ENCODE measurements around the gene USP2.

Gene USP2

DNA sequence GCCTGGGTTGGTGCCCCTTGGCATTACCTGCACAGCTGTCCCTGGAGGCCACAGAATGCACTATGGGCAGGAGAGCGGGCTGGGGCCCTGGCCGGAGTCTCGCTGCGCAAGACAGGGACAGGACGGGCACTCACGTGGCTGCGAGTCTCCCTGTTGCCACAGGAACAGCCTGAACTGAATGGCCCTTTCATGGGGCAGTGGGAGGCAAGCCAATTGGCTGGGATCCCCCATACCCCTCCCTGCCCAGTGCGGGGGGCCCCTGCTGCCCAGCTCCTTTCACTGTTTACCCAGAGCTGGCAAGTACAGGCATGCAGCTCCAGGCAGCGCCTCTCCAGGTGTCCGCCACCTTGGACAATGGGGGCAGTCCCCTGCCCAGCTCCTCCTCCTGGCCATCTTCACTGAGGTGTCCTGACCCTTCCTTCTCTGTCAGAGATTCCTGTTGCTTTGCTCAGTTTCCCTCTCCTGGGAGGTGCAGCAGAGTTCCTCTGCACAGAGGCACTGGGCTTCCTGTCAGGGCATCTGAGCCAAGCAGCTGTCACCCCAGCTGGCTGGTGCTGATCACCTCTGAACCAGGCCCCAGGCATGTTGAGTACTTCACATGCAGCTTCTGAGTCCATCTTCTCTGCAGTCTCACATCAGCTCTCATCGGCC is 5.2 kb downstream of the USP2 start:
- no peak for DNase-seq (ENCODE audit: low spot score)

DNA sequence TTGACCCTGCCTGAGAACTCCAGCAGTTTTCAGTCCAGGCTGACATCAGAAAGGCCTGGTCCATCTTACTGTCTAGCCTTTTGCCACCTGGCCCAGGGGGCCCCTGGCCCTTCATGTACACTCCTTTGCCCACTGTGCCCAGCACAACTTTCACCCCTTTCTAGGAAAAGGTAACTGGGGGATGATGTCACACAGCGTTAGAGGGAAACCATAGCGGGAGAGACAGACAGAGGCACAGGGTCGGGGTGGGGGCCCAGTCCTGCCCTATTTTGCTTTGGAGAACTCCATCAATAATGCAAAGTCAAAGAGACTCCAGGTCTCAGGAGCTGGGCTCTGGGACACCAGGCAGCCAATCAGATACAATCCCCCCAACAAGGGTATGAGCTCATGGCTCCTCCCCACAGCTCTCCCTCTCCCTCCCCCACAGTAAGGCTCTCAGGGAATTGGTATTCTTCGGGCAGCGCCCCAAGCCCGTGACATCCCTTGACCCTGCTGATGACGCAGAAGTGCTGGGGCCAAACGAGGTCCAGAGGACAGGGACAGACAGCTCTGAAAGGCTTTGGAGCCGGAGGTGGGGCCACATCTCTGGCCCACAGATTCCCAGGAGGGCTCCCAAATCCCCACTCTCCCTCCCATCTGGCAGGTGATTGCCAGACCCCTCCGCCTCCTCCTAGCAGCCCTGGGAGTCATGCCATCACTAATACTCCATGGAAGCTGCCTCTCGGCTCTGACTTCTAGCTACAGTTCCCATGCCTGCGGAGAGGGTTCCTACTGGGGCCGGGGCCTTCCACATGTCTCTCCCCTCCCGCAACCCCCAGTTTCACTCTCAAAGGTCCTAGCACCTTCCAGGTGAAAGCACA is 5.9 kb downstream of the USP2 start:
- DNase-seq (ENCODE audit: low spot score): no peak

DNA sequence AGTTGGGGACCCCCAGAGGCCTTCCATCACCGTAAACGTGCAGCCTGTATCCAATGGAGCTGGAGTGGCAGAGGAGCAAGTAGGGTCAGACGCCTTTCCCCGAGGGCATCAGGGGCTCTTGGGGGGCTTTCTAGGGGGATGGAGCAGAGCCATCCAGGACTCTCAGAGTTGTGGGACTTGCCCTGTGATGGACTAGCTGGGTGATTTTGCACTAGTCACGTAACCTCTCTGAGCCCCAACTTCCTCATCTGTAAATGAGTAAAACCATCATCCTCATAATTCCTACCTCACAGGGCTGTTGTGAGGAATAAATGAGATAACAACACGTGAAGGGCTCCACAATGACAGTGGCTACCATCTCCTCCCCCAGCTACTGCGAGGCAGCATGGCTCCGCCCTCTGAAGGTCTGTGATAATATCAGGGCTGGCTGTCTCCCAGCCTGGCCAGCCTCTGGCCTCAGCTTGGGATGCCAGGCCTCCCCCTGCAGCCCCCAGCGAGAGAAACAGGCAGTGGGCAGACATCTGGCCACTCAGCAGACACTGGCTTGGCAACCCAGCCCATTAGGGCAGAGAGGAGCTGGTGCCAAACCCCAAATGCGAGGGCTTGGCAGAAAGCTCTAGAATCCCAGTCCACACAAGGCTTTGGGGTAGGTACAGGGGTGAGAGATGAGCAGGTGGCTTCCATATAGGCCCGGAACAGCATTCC is 6.7 kb downstream of the USP2 start:
- DNase-seq (ENCODE audit: low spot score): no peak

DNA sequence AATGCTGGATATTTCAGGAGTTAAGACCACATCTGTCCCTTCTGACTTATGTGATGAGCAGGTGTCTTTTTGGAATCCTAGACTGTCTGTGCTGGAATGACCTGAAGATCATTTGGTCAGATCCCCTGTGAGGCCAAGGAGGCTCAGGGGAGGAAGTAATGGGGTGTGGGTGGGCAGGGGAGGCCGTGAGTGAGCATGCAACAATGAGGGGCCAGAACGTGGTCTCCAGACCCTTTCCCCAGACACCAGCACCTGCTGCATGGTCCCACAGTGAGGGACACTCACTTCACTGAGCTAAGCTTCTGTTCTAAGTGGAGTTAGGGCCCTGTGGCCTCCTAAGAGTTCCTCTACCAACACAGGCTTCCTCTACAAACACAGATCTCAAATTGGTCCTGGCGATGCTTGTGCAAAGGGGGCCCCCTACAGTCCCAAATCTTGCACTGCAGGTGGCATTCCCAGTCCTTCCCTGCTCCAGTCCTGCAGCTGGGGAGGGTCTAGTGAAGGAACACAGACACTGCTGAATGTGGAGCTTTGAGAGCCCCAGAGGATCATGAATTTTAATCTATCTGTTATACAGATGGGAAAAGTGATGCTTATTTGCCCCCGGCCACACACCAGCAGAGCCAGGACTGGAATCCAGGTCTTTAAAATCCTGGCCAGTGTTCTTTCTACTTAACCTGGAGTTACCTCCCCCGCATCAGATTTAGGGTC is 7.4 kb downstream of the USP2 start:
- DNase-seq (ENCODE audit: low spot score): no peak

DNA sequence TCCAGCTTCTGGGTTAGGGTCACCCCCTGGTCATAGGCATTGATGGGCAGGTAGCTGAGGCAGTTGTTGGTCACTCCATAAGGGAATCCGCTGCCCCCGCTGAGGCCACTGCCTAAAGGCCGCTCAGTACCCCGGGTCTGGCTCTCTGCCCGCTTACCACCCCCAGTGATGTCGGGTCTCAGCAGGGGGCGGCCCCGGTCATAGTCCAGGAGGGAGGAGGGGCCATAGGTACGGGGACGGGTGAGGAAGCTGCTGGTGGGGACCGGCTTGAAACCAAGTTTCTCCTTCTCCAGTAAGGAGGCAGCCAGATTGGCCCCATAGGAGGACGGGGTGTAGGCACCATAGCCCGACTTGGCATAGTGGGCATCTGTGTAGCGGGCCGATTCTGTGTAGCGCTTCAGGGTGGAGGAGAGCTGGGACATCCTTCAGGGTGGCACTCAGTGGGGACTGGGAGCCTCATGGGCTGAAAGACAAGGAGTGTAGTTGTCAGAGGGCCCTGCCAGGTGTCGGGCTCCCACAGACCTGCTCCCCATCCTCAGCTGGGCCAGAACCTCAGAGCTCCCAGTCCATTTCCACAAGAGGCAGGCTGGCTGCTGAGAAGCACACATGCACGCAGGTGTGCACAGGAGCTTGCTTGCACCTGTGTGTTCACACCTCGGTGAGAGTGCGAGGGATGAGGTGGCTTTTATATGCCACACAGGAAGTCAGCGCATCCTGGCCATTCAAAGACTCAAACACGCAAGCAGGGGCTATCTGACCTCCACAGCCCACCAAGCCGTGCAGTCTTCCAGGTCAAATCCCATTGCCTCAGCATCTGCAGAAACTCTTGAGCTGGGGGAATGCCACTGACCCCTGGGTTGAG is 8.2 kb downstream of the USP2 start:
- DNase-seq (ENCODE audit: low spot score): no peak

DNA sequence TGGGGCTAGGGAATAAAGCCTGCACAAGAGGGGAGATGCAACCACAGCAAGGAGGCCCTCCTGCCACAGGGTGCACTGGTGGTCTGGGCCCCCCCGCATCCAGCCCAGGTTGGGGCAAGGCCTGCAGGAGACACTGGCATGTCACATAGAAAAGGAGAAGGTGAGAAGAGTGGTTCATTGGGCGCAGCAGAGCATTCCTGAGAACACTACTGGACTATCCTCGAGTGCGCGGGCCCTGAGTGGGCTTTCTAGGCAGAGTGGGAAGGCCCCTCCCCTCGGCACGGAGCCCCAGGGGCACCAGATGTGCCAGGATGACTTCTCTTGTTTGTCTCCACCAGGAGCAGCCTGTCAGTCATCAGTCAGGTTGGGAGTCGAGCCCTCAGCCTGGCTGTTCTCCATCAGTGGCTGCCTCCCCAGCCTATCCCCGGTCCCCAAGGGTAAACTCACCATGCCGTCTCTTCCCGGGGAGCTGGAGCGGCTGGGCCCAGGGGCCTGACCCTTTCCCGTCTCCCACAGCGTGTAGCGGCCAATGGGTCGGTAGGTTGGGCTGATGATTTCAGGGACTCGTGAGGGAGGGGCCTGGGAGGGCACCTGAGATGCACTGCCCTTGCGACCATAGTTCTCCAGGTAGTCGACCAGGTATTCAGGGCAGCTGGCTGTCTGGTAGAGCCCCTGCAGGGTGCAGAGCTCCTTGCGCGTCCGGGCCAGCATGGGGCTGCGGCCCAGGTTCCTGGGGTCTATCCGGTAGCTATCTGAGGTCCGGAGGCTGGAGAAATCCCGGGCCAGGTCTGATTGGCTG is 9.0 kb downstream of the USP2 start:
- DNase-seq (ENCODE audit: low spot score): no peak

DNA sequence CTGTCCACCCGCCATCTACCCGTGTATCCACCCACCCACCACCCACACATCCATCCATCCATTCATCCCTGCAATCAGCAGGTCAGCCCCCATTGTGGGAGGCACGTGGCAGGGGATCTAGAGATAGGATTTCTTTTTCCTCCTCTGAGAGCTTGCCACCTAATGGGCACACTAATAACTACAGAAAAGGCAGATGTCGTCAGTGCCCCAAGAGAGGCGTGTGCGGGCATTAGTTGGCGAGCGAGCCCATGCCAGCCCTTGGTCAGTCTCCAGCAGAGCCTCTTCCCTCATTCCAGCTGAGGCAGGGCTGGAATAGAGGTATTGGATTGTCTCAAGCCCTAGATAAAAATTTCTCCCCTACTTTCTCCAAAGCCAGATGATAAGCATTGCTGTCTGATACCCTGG is 9.7 kb downstream of the USP2 start:
- DNase-seq (ENCODE audit: low spot score): no peak

DNA sequence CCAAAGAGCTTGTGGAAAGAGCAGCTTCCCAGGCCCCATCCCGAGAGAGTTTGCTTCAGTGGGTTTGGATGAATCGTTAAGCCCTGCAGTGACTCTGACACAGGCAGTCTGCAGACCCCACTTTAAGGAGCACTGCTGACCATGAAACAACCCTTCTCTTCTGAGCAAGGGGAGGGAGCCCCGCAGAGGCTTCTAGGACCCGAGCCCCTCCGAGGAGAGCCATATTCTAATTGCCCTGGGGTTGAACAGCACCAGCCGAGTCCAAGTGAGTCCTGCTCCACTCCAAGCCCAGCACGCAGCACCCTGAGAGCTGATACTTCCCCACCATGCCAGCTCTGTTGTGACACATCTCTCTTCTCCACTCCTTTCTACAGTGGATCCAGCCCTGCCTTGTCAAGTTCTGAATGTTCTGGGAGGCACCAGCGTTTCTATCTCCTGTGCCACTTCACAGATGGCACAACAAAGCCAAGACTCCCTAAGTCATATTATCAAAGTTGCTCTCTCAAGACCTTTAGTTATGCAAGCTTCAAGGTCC is 10.4 kb downstream of the USP2 start:
- no peak for DNase-seq (ENCODE audit: low spot score)

DNA sequence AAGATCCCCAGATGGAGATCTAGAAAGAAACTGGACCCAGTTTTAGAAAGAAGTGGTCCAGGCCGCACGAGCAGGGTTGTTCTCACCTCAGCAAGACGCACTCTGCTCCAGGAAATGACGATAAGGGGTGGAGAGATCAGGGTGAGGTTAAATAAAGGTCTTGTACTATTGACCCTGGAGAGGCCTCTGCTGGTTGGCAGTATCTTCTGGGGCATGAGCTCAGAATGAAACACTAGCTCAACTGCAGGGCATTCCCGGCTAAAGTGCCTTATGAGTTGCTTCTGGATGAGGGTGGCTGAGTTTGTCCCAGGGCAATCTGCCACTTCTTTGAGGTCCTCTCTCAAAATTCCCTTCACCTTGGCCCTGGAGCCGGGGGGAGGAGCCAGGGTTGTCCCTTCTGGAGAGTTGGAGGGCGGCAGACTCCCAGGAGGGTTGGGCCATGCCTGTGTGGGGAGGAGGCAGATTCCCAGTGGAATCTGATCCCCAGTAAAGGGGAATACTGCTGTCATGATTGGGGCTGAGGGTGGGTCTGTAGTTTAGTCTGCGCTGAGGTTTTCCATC is 10.9 kb downstream of the USP2 start:
- no peak for DNase-seq (ENCODE audit: low spot score)

DNA sequence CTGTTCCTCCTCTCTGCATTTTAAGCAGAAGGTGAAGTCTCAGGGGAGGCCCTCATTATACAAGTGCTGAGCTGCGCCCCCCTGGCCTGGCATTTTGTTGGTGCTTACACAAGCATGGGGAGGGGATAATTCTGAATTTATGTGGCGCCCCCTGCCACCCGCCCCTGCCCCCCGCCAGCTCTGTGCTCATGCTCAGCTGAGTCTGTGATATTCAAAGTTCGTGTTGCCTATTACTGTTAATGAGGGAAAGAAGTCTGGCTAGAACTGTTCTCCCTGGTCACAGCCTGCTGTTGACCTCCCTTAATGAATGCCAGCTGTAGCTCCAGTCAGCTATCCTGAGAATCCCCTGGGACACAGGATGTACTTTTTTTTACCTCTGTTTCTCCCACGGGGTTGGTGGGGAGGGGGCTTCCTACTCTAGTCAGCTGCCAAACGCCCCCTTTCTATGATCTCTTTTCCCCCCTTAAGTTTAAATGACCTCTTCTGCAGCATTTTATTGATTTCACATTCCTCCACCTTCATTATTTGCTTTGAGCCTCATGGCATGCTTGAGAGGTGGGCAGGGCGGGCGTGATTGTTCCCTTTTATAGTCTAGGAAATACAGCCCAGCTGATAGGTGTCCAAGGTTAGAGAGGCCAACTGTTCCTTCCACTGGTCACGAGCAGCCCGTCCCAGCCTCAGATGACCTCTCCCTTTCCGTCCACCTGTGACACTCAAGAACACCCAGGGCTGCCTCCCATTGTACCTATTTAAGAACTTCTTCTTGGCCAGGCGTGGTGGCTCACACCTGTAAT is 12.2 kb downstream of the USP2 start:
- DNase-seq (ENCODE audit: low spot score): no peak

DNA sequence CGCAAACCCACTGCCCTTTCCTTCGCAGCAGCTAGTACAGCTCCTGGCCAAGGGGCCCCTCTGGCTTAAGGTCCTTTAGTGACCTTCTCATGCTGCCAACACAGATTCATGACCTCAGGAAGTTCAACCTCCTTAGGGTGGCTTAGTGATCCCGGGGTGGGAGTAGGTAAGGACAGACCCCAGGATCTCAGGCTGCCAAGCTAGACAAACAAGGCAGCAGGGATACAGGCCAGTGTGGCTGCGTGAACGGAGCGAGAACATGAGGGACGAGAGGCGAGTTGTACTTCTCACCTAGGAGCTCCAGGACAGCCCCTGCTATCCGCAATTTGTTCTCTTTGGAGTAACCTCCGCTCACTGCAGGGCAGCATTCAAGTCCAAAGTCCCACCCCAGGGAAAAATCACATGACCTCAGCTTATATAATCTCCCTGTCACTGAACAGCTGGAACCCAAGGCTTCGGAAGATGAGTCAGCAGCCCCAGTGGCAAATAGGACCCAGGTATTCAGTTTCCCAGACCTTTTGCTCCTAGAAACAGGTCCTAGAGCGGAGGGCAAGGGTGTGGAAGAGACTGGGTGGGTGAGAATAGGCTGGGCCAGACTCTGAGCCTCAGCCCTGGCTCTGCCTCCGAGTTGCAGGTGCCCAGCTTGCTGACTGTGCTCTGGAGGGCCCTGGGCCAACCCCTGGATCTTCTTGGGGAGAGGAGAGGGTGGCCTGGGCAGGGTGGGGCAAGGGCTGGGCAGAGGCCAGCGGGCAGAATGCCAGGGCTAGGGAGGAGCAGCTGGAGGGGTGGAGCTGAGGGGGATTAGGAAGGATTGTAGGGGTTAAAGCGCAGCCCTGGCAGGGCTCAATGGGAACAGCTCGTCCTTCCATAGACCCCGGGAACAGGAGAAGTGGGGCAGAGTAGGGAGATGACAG is 13.1 kb downstream of the USP2 start:
- DNase-seq (ENCODE audit: low spot score): no peak

DNA sequence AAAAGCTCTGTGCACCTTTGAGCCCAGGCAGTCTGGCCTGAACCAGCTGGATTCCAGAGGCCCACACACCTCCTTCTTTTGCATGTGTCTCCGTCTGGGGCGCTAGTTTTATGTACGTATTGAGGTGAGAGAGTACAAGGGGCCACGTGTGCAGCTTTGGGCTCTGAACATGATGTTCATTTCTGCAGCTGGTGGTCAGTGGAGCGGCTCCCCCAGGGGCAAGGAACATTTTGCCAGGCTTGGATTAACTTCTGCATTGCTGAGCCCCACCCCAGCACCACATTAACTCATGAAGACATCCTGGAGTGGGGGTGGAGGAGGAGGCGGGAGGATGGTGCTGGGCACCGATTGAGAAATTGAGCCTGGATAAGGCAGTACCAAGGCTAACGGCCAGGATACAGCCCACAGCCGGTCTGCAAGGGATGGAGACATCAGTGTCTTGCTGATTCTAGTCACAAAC is 13.8 kb downstream of the USP2 start:
- DNase-seq (ENCODE audit: low spot score): no peak

DNA sequence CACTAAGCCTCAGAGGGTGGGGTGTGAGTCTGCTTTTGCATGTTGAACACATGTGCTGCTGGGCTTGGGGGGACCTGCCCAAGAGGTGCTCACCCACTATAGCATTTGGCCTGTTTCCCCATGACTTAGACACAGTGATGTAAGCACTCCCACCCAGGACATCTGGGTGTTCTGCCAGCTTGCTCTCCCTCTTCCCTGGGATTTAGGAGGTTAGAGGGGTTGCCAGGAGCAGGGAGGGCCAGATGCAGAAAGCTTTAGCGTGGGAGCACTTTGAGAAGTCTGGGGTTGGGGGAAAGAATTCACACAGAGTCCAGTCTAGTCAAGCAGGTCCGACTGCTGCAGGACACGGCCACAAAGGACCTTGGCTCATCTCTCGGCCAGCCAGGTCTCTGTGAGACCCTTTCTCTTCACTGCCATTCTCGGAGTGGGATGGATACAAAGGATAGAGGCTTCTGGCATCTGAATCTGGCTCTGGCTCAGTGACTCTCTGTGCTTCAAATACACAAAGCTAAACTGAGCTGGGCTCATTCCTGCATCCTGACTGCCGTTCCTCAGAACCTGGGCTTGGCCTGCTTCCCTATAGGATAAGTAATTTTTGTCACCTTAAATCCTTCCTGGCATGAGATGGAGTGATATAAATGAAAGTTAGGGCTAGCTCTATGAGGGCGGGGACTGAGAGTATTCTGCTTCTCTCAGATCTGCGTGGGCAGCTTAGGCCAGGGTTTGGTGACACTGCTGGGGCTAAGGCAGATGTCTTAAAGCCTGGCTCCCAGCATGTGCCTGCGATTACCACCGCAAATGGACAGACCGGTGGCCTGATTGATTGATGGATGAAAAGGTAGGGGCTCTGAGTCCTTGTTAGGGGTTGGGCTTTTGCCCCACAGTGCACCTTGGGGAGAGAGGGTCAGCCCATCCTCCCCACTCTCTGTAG is 14.5 kb downstream of the USP2 start:
- no peak for DNase-seq (ENCODE audit: low spot score)

DNA sequence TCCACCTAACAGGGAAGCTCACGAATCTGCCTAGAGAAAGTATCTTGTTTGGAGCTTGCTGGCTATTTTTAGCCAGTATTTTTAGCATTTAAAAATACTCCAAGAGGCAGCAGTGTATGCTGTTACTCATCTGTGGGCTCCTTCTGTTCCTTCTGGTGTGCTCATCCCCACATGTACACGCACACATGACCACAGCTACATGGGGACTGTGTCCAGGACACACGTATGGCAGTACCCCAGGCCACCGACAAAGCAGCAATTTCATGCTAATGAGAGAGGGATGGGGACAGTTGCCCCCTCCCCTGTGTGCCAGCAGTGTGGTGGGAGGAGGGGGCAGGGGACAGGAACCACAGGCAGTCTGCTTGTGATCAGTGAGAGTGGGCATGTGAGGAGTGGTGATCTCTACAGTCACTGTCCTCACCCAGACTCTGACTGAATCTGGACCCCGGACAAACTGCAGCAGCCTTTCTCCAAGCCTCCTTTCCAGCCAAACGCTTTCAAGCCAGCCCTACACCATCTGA is 16.4 kb downstream of the USP2 start:
- no peak for DNase-seq (ENCODE audit: low spot score)

DNA sequence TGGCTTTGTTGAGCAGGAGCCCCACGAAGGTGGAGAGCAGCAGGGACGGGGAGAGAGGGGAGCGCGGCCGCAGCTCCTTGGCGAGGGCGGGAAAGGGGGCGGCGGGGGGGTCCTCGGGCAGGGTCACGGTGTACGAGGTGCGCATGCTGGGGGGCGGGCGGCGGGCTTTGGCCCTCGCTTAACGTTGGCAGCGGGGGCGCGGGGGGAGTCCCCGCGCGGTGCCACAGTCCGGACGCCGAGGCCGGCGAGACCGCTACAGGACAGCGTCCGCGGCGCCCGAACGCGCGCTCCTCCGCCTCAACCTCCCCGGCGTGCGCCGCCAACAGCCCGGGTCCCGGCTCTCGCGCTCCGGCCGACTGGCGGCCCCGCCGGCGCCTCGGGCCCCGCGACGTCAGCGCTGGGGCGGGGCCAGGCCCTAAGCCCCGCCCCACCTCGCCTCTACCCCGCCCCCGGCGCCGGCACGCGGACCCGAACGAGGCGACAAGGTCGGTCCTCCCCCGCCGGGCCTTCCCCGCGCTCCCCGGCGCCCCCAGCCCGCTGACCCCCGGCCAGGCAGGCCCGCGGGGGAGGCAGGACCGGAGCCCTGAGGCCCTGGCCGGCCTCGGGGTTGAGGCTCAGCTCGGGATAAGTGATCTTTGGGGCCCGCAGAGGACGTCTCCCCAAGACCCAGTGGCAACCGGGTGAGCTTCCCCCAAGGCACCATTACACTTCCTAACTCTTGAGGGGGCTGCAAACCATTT is 17.5 kb downstream of the USP2 start:
- DNase-seq (ENCODE audit: low spot score): peak; percentile 50
